Measurements from ENCODE around the gene MR1.

MR1 gene

GRCh38 chr1:181033799-181034451 lies at the start of gene MR1:
MR1 (plus strand) TSS chr1:181033983; CDS start chr1:181034008, 25 bp downstream.
- peak; percentile 88 for DNase-seq (ENCODE audit: low spot score)

GRCh38 chr1:180988253-180988752 lies 45.5 kb upstream of the MR1 start:
- no peak for DNase-seq (ENCODE audit: low spot score)

- no peak for DNase-seq (ENCODE audit: low spot score)
Observed at GRCh38 chr1:180994262-180994661, 39.5 kb upstream of the MR1 start.

- no peak for DNase-seq (ENCODE audit: low spot score)
Observed at GRCh38 chr1:180997843-180998504, 35.8 kb upstream of the MR1 start.

- no peak for DNase-seq (ENCODE audit: low spot score)
Observed at GRCh38 chr1:181001091-181001780, 32.5 kb upstream of the MR1 start.

GRCh38 chr1:181002582-181003172 lies 31.1 kb upstream of the MR1 start:
- DNase-seq (ENCODE audit: low spot score), result no peak

GRCh38 chr1:181010789-181011188 lies 23.0 kb upstream of the MR1 start:
- no peak for DNase-seq (ENCODE audit: low spot score)

- no peak for DNase-seq (ENCODE audit: low spot score)
Observed at GRCh38 chr1:181011301-181012202, 22.2 kb upstream of the MR1 start.

- DNase-seq (ENCODE audit: low spot score), result no peak
Observed at GRCh38 chr1:181012203-181012745, 21.5 kb upstream of the MR1 start.

GRCh38 chr1:181013144-181013543 lies 20.6 kb upstream of the MR1 start:
- DNase-seq (ENCODE audit: low spot score), result no peak

GRCh38 chr1:181014477-181015250 lies 19.1 kb upstream of the MR1 start:
- DNase-seq (ENCODE audit: low spot score), result no peak

GRCh38 chr1:181015251-181015615 lies 18.6 kb upstream of the MR1 start:
- no peak for DNase-seq (ENCODE audit: low spot score)

- no peak for DNase-seq (ENCODE audit: low spot score)
Observed at GRCh38 chr1:181016563-181016962, 17.2 kb upstream of the MR1 start.

- DNase-seq (ENCODE audit: low spot score), result no peak
Observed at GRCh38 chr1:181018901-181019681, 14.7 kb upstream of the MR1 start.

- no peak for DNase-seq (ENCODE audit: low spot score)
Observed at GRCh38 chr1:181021159-181021558, 12.6 kb upstream of the MR1 start.

- peak; percentile 79 for DNase-seq (ENCODE audit: low spot score)
Observed at GRCh38 chr1:181021811-181022434, 11.9 kb upstream of the MR1 start.

GRCh38 chr1:181023265-181024057 lies 10.3 kb upstream of the MR1 start:
- no peak for DNase-seq (ENCODE audit: low spot score)

- no peak for DNase-seq (ENCODE audit: low spot score)
Observed at GRCh38 chr1:181028196-181028595, 5.6 kb upstream of the MR1 start.
